GM12864 (cell line): Measurements from ENCODE around the gene RFNG.

Experiments
- DNase-seq: peaks from one replicate; pipeline ENCODE4 v3.0.0-alpha.2; 2011; ENCODE audit warnings: low read depth
- H3K4me3 ChIP-seq: 2 replicates; pipeline ENCODE4 v1.5.1; 2011; ENCODE audit warnings: mild to moderate bottlenecking, low read depth, low read length, control low read depth
- TF ChIP-seq, protein P1 (sequence below): IDR thresholded peaks from 2 replicates; pipeline ENCODE4 v1.5.1; 2011; ENCODE audit warnings: low read depth, mild to moderate bottlenecking, moderate library complexity, low read length, control low read depth, inconsistent platforms; ENCODE audit errors: missing control alignments

RFNG gene

GRCh38 chr17:82083533-82084359 lies 32.1 kb upstream of the RFNG start:
- H3K4me3 ChIP-seq: no peak overlapping the region
- no peak for DNase-seq
- TF ChIP-seq, protein P1, sequence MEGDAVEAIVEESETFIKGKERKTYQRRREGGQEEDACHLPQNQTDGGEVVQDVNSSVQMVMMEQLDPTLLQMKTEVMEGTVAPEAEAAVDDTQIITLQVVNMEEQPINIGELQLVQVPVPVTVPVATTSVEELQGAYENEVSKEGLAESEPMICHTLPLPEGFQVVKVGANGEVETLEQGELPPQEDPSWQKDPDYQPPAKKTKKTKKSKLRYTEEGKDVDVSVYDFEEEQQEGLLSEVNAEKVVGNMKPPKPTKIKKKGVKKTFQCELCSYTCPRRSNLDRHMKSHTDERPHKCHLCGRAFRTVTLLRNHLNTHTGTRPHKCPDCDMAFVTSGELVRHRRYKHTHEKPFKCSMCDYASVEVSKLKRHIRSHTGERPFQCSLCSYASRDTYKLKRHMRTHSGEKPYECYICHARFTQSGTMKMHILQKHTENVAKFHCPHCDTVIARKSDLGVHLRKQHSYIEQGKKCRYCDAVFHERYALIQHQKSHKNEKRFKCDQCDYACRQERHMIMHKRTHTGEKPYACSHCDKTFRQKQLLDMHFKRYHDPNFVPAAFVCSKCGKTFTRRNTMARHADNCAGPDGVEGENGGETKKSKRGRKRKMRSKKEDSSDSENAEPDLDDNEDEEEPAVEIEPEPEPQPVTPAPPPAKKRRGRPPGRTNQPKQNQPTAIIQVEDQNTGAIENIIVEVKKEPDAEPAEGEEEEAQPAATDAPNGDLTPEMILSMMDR: no peak

DNA sequence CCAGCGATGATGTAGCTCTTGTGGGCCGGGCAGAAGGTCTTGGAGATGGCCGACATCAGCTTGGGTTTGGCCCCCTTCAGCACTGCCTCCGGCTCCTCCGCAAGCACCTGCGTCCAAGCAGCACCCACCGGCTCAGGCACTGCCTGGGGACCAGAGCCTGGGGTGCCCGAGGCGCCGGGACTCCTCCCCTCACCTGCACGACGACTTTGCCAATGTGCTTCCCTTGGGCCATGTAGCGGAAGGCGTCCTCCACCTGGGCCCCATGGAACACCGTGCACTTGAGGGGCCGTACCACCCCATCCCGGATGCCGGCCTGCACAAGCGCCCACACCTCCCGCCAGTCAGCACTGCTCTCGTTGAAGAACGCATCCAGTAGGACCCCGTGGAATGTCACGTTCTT lies 31.4 kb upstream of the RFNG start:
- TF ChIP-seq, protein P1: no peak
- no peak for DNase-seq
- no peak overlapping the region for H3K4me3 ChIP-seq

DNA sequence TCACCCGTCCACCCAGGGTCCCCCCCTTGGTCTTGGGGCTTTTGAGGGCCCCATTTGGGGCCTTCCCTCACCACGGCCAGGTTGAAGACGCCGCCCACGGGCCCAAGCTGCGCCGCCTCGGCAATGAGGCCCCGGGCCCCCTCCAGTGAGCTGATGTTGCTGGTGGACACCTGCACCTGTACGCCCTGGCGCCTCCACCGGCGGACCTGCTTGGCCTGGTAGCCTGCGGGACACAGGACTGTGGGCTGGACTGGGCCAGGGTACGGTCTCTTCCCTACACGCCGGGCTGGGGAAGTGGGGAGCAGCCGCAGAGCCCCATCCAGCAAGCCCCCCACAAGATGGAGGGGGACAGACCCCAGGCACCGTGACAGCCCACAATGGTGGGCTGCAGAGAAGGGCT lies 30.8 kb upstream of the RFNG start:
- TF ChIP-seq, protein P1: no peak
- no peak for DNase-seq

DNA sequence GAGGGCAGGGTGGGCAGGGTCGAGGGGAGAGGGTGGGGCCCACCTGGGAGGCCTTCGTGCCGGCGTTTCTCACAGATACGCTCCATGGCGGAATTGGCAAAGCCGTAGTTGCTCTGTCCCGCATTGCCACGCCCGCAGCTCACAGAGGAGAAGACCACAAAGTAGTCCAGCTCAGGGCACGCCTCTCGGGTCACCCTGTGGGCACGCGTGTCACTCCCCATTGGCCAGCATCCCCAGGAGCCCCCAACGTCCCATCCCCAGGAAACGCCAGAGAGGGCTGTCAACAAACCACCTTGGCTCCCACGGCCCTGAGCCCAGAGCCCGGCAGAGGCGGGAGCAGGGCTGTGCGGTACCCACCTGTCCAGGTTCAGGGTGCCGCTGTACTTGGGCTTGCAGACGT lies 30.4 kb upstream of the RFNG start:
- no peak for DNase-seq
- TF ChIP-seq, protein P1: no peak
- H3K4me3 ChIP-seq: no peak overlapping the region

More for the DNA sequence above, 30.8 kb upstream of the RFNG start:
- no peak overlapping the region for H3K4me3 ChIP-seq

DNA sequence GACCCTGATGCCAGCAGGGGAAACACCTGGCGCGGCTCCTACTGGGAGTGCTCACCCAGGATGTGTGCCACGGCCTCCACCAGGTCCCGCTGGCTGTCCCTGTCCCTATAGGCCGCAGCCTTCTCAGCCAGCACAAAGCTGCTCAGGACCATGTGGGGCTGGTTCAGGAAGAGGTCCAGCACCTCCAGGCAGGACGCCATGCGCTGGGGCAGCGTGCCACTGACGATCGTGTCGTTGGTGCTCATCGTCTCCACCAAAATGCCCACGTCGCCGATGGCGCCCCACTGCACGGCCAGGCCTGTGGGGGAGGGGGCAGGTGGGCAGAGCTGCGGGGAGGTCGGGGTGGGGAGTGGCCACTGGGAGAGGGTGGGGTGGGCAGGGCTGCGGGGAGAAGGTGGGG lies 29.9 kb upstream of the RFNG start:
- DNase-seq: no peak
- no peak overlapping the region for H3K4me3 ChIP-seq
- TF ChIP-seq, protein P1: no peak

DNA sequence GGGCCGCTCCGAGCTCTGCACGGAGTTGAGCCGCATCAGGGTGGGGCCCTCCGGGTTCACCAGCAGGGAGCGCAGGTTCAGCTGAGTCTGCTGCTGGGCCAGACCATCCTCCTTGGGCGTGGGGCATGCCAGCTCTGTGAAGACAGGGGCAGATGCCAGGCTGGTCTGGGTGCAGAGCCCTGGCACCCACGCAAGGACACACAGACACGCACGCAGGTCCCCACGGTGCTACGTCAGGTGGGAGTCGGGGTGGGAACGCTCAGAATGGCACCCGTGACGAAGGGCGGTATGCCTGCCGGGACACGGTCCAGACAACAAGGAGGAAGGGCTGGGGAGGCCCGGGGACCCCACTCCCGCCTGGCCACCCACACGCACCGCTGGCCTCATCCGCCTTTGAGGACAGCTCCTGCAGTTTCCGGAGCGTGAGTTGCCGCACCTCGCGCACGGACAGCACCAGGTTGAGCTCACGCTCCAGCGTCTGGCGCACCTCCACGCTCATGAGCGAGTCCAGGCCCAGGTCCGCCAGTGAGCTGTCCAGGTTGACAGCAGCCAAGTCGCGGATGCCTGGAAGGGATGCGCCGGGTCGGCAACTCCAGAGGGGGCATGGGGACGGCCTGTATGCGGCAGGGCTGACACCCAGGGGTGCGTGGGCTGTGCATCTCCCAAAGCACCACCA lies 29.3 kb upstream of the RFNG start:
- no peak for DNase-seq
- H3K4me3 ChIP-seq: no peak overlapping the region
- TF ChIP-seq, protein P1: no peak
